Measurements from ENCODE around the gene ADAM12. TPM values are rescaled to one million over a fixed set of nuclear protein-coding genes. Genes with fewer than 3 reads are reported as not detected.
A peak's percentile ranks its signal among the peaks of the same experiment; 100 is the strongest.

ADAM12 gene
- polyA plus RNA-seq, 1 donor from 2014 or later, result 0.09 TPM

- peak overlapping the region; percentile 40 for H3K4me3 ChIP-seq (ENCODE audit: low read length)
- no peaks in the 10 kb centered on the region for H3K9me2 ChIP-seq (ENCODE audit: insufficient read depth, low read length)
- H3K9ac ChIP-seq (ENCODE audit: low read length), result peak overlapping the region; percentile 24
- H3K4me2 ChIP-seq (ENCODE audit: low read length), result no peak overlapping the region
- no peaks in the 10 kb centered on the region for H3K79me2 ChIP-seq (replicated peaks; ENCODE audit: insufficient read depth, low read length)
- H2AFZ ChIP-seq (ENCODE audit: low read depth, low read length), result no peak overlapping the region
- H4K20me1 ChIP-seq (ENCODE audit: insufficient read depth), result no peaks in the 10 kb centered on the region
- no peak for TF ChIP-seq EP300 (conservative IDR thresholded peaks at IDR 0.05; ENCODE audit: poor library complexity, severe bottlenecking)
- TF ChIP-seq POLR2AphosphoS5 (IDR thresholded peaks at IDR 0.05), result no peak
- TF ChIP-seq MXI1 (conservative IDR thresholded peaks at IDR 0.05; ENCODE audit: poor library complexity, severe bottlenecking), result no peak
- no peak for TF ChIP-seq CTCF (IDR thresholded peaks at IDR 0.05; ENCODE audit: poor library complexity, severe bottlenecking)
- no peak for TF ChIP-seq TAF1 (IDR thresholded peaks at IDR 0.05; ENCODE audit: low read depth)
- no peak for TF ChIP-seq SMC3 (conservative IDR thresholded peaks at IDR 0.05; ENCODE audit: poor library complexity)
- TF ChIP-seq REST (IDR thresholded peaks at IDR 0.05; ENCODE audit: borderline replicate concordance), result no peak
- no peak for TF ChIP-seq EZH2 (IDR thresholded peaks at IDR 0.05; ENCODE audit: borderline replicate concordance, insufficient read depth, low read length, poor library complexity, severe bottlenecking)
- TF ChIP-seq RAD21 (conservative IDR thresholded peaks at IDR 0.05), result no peak
- no peaks in the 10 kb centered on the region for H3K9me3 ChIP-seq (ENCODE audit: low read length)
- no peaks in the 10 kb centered on the region for H3K27me3 ChIP-seq (ENCODE audit: insufficient read depth, low read depth, low read length)
- no peak overlapping the region for H3K27ac ChIP-seq (ENCODE audit: low read length)
- H3F3A ChIP-seq (ENCODE audit: insufficient read depth, low read length, poor library complexity, severe bottlenecking), result no peaks in the 10 kb centered on the region
- no peaks in the 10 kb centered on the region for H3K36me3 ChIP-seq (ENCODE audit: insufficient read depth, low read length)
Observed at GRCh38 chr10:126114884-126115555, 273.3 kb downstream of the ADAM12 start.

GRCh38 chr10:126111516-126111915 lies 276.8 kb downstream of the ADAM12 start:
- H3K4me2 ChIP-seq (ENCODE audit: low read length), result no peak overlapping the region
- H3K79me2 ChIP-seq (replicated peaks; ENCODE audit: insufficient read depth, low read length), result no peaks in the 10 kb centered on the region
- no peak overlapping the region for H3K27ac ChIP-seq (ENCODE audit: low read length)
- no peak overlapping the region for H3K9ac ChIP-seq (ENCODE audit: low read length)
- H4K20me1 ChIP-seq (ENCODE audit: insufficient read depth), result no peaks in the 10 kb centered on the region
- H3K9me3 ChIP-seq (ENCODE audit: low read length), result no peaks in the 10 kb centered on the region
- no peak for TF ChIP-seq MXI1 (conservative IDR thresholded peaks at IDR 0.05; ENCODE audit: poor library complexity, severe bottlenecking)
- TF ChIP-seq RAD21 (conservative IDR thresholded peaks at IDR 0.05), result no peak
- TF ChIP-seq REST (IDR thresholded peaks at IDR 0.05; ENCODE audit: borderline replicate concordance), result no peak
- no peak for TF ChIP-seq TAF1 (IDR thresholded peaks at IDR 0.05; ENCODE audit: low read depth)
- TF ChIP-seq EZH2 (IDR thresholded peaks at IDR 0.05; ENCODE audit: borderline replicate concordance, insufficient read depth, low read length, poor library complexity, severe bottlenecking), result no peak
- no peak for TF ChIP-seq SMC3 (conservative IDR thresholded peaks at IDR 0.05; ENCODE audit: poor library complexity)
- no peak for TF ChIP-seq CTCF (IDR thresholded peaks at IDR 0.05; ENCODE audit: poor library complexity, severe bottlenecking)
- no peak for TF ChIP-seq POLR2AphosphoS5 (IDR thresholded peaks at IDR 0.05)
- TF ChIP-seq EP300 (conservative IDR thresholded peaks at IDR 0.05; ENCODE audit: poor library complexity, severe bottlenecking), result no peak
- H3K27me3 ChIP-seq (ENCODE audit: insufficient read depth, low read depth, low read length), result no peaks in the 10 kb centered on the region
- H3F3A ChIP-seq (ENCODE audit: insufficient read depth, low read length, poor library complexity, severe bottlenecking), result no peaks in the 10 kb centered on the region
- H2AFZ ChIP-seq (ENCODE audit: low read depth, low read length), result no peak overlapping the region
- no peak overlapping the region for H3K4me3 ChIP-seq (ENCODE audit: low read length)
- no peaks in the 10 kb centered on the region for H3K9me2 ChIP-seq (ENCODE audit: insufficient read depth, low read length)
- no peaks in the 10 kb centered on the region for H3K36me3 ChIP-seq (ENCODE audit: insufficient read depth, low read length)
